ENCODE data around the gene NDOR1.

- no peak for TF ChIP-seq CTCF (conservative IDR thresholded peaks at IDR 0.05)
- no peak for TF ChIP-seq EZH2 (IDR thresholded peaks at IDR 0.05; ENCODE audit: low read depth)
Observed at GRCh38 chr9:137252555-137253506, 47.3 kb downstream of the NDOR1 start.
